Measurements from ENCODE around the gene IL6.

DNA sequence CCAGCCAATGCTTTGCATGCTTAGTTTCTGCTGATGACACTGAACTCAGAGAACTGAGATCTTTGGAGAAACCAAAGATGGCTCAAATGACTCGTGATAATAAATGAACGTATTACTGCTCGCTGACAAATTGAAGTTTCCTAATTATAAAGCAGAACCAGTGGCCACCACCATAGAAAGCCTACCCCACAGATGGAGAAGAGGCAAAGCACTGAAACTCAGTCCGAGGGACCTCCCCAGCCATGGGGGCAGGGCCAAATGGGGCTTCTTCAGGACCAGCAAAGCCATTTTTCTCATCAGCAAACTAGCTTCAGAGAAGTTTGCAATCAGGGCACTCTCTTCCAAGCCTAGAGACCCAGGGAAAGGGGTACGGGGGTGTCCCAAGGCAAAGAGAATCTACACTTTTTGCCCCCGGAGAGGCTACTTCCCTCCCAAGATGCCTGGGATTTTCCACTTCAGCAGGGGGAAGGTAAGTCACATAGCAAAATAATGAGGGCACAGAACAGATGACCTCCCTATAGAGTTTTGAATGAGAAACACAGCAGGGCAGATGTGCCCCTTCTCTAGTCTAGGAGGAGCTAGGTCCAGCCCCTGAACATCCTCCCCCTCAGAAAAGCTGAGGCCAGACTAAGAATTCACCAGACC lies 4.3 kb upstream of the IL6 start:
- TF ChIP-seq HNRNPH1 (optimal IDR thresholded peaks at IDR 0.05; ENCODE audit: low read depth, low read length) = no peak
- no peak for TF ChIP-seq PYGO2 (tag; IDR thresholded peaks at IDR 0.05)
- no peak for TF ChIP-seq GATA2 (CRISPR knock-in tag; IDR thresholded peaks at IDR 0.05)
- TF ChIP-seq ZNF408 (CRISPR knock-in tag; IDR thresholded peaks at IDR 0.05; ENCODE audit: low read depth) = no peak
- TF ChIP-seq NEUROD1 (IDR thresholded peaks at IDR 0.05; ENCODE audit: borderline replicate concordance, low read depth, low read length, partially characterized antibody) = no peak
- no peak for TF ChIP-seq XRCC3 (IDR thresholded peaks at IDR 0.05)
